ENCODE measurements around the gene TECTA. TPM values are rescaled to one million over a fixed set of nuclear protein-coding genes. Genes with fewer than 3 reads are reported as not detected.

The TECTA gene
- total and polyA plus RNA-seq, 2 donors (not counting 1 experiment from before 2014, with no cell fraction given), result 0.30 to 0.33 TPM

DNA sequence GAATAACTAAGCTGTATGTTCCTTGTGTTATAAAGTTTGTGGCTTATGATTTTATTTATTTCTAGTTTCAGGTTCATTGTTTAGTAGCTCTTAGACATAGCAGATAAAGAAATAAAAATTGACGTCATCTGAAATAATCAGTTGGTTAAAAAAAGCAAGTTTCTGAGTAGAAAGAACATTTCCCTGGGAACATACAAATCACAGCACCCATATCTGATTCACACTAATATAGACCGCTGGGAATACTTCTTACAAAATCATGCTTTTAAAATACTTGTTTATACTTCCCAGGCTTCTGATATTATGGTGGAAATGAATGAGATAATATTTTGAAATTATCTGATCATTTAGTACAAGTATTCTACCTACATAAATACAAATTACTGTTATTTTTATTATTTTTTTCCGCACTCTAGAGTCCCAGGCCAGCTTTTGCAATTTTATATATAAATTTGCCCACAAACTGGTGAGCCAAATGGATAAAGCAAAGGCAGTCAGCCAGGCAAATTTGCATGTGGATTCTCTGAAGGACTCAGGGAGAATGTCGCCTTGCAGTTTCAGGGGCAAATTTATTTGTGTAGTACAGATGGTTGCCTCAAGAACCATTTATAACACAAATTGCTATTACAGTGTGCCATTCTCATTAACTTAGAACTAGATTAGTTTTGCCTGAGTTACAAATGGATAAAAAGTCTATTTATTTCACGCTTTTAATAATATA is 128.6 kb downstream of the TECTA start:
- no peak for DNase-seq (ENCODE audit: low read depth in 2 of 2)
- Histone ChIP-seq H3K36me3 (ENCODE audit: control insufficient read depth, insufficient read depth, low read length) (no peaks in the 10 kb centered on the region), H3K27me3 (ENCODE audit: control insufficient read depth, insufficient read depth, low read length) (peaks cover 2% of the 10 kb centered on the region), H3K4me3 (replicated peaks in 1 of 4; ENCODE audit: control extremely low read depth in 1 of 4, insufficient read depth in 1 of 4, low read depth in 3 of 4, low read length in 4 of 4) (no peak overlapping the region), H4K20me1 (ENCODE audit: control insufficient read depth, extremely low read depth, insufficient read depth, low read length) (no peaks in the 10 kb centered on the region), H2AFZ (ENCODE audit: low read length) (no peak overlapping the region), H3K4me1 (ENCODE audit: control insufficient read depth, extremely low read depth, insufficient read depth, low read length) (no peaks in the 10 kb centered on the region), H3K4me2 (ENCODE audit: extremely low read depth, insufficient read depth, low read length) (no peak overlapping the region), H3K79me2 (ENCODE audit: control insufficient read depth, insufficient read depth, low read length) (no peaks in the 10 kb centered on the region), H3K9me3 (ENCODE audit: control insufficient read depth, insufficient read depth, low read depth, low read length) (no peaks in the 10 kb centered on the region), H3K9ac (ENCODE audit: insufficient read depth, low read length) (no peak overlapping the region), H3K27ac (ENCODE audit: insufficient read depth, low read length) (no peak overlapping the region)
- TF ChIP-seq EZH2 (IDR thresholded peaks at IDR 0.05; ENCODE audit: low read length, missing control alignments), result no peak
- TF ChIP-seq, protein P1, sequence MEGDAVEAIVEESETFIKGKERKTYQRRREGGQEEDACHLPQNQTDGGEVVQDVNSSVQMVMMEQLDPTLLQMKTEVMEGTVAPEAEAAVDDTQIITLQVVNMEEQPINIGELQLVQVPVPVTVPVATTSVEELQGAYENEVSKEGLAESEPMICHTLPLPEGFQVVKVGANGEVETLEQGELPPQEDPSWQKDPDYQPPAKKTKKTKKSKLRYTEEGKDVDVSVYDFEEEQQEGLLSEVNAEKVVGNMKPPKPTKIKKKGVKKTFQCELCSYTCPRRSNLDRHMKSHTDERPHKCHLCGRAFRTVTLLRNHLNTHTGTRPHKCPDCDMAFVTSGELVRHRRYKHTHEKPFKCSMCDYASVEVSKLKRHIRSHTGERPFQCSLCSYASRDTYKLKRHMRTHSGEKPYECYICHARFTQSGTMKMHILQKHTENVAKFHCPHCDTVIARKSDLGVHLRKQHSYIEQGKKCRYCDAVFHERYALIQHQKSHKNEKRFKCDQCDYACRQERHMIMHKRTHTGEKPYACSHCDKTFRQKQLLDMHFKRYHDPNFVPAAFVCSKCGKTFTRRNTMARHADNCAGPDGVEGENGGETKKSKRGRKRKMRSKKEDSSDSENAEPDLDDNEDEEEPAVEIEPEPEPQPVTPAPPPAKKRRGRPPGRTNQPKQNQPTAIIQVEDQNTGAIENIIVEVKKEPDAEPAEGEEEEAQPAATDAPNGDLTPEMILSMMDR (conservative IDR thresholded peaks at IDR 0.05 in 1 of 2, IDR thresholded peaks at IDR 0.05 in 1 of 2; ENCODE audit: low read depth in 1 of 2, low read length in 2 of 2), result no peak

DNA sequence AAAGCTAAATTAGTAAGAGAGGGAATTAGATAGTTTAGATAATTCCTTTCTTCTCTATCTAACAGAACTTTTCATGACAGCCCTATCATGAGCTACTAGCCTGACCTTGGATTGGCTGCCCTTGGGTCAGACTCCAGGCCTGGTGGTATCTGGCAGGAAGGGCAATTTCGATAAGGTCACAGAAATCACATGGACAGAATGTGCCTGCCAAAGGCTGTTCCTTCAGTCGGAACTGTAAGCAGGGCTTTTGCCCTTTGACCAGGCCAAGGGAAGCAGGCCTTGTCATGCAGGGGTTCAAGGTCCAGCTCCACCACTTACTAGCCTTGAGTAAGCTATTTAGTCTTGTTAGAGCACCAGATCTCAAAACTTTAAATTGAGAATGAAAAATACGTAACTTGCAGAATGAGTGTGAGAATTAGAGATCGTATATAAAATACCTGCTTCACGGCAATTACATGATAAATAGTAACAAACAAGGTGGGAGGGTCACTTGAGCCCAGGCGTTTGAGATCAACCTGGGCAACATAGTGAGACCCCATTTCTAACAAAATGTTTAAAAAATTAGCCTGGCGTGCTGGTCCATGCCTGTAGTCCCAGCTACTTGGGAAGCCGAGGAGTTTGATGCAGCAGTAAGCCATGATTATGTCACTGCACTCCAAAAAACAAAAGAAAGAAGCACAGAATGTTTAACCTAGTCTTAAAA is 130.7 kb downstream of the TECTA start:
- H3K27me3 ChIP-seq (ENCODE audit: control insufficient read depth, insufficient read depth, low read length), result peaks cover 4% of the 10 kb centered on the region
- H3K36me3 ChIP-seq (ENCODE audit: control insufficient read depth, insufficient read depth, low read length), result no peaks in the 10 kb centered on the region
- no peaks in the 10 kb centered on the region for H4K20me1 ChIP-seq (ENCODE audit: control insufficient read depth, extremely low read depth, insufficient read depth, low read length)
- no peak overlapping the region for H3K4me2 ChIP-seq (ENCODE audit: extremely low read depth, insufficient read depth, low read length)
- H2AFZ ChIP-seq (ENCODE audit: low read length), result no peak overlapping the region
- H3K4me3 ChIP-seq (replicated peaks in 1 of 4; ENCODE audit: control extremely low read depth in 1 of 4, insufficient read depth in 1 of 4, low read depth in 3 of 4, low read length in 4 of 4), result no peak overlapping the region
- no peak overlapping the region for H3K9ac ChIP-seq (ENCODE audit: insufficient read depth, low read length)
- H3K4me1 ChIP-seq (ENCODE audit: control insufficient read depth, extremely low read depth, insufficient read depth, low read length), result no peaks in the 10 kb centered on the region
- no peaks in the 10 kb centered on the region for H3K79me2 ChIP-seq (ENCODE audit: control insufficient read depth, insufficient read depth, low read length)
- no peak for DNase-seq (ENCODE audit: low read depth in 2 of 2)
- H3K9me3 ChIP-seq (ENCODE audit: control insufficient read depth, insufficient read depth, low read depth, low read length), result no peaks in the 10 kb centered on the region
- H3K27ac ChIP-seq (ENCODE audit: insufficient read depth, low read length), result no peak overlapping the region
- no peak for TF ChIP-seq EZH2 (IDR thresholded peaks at IDR 0.05; ENCODE audit: low read length, missing control alignments)
- TF ChIP-seq, protein P1 (conservative IDR thresholded peaks at IDR 0.05 in 1 of 2, IDR thresholded peaks at IDR 0.05 in 1 of 2; ENCODE audit: low read depth in 1 of 2, low read length in 2 of 2), result no peak

DNA sequence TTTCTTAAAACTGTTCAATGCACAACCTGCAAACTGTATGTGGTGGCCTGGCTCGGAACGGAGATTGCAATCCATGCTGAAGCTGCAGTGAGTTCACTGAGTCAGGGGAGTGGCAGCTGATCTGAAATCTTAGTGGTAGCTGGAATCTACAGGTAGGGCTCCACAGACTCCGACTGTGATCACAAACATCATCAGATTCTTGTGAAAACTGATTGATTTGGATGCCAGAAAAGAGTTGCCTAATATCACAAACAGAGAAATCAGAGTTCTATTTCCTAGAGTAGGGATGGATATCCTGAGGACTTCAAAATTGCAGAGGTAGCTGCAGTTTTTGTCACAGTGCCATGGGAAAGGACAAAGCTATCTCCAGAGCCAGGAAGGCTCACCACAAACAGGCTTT is 134.0 kb downstream of the TECTA start:
- Histone ChIP-seq H3K9ac (ENCODE audit: insufficient read depth, low read length) (no peak overlapping the region), H3K79me2 (ENCODE audit: control insufficient read depth, insufficient read depth, low read length) (no peaks in the 10 kb centered on the region), H3K36me3 (ENCODE audit: control insufficient read depth, insufficient read depth, low read length) (no peaks in the 10 kb centered on the region), H3K9me3 (ENCODE audit: control insufficient read depth, insufficient read depth, low read depth, low read length) (no peaks in the 10 kb centered on the region), H3K27me3 (ENCODE audit: control insufficient read depth, insufficient read depth, low read length) (peaks cover 4% of the 10 kb centered on the region), H2AFZ (ENCODE audit: low read length) (no peak overlapping the region), H3K4me1 (ENCODE audit: control insufficient read depth, extremely low read depth, insufficient read depth, low read length) (no peaks in the 10 kb centered on the region), H4K20me1 (ENCODE audit: control insufficient read depth, extremely low read depth, insufficient read depth, low read length) (no peaks in the 10 kb centered on the region), H3K4me3 (replicated peaks in 1 of 4; ENCODE audit: control extremely low read depth in 1 of 4, insufficient read depth in 1 of 4, low read depth in 3 of 4, low read length in 4 of 4) (no peak overlapping the region), H3K27ac (ENCODE audit: insufficient read depth, low read length) (no peak overlapping the region), H3K4me2 (ENCODE audit: extremely low read depth, insufficient read depth, low read length) (no peak overlapping the region)
- no peak for DNase-seq (ENCODE audit: low read depth in 2 of 2)
- TF ChIP-seq, protein P1 (conservative IDR thresholded peaks at IDR 0.05 in 1 of 2, IDR thresholded peaks at IDR 0.05 in 1 of 2; ENCODE audit: low read depth in 1 of 2, low read length in 2 of 2), result no peak
- no peak for TF ChIP-seq EZH2 (IDR thresholded peaks at IDR 0.05; ENCODE audit: low read length, missing control alignments)
